Fibroblast of skin of scalp (primary cell): ENCODE measurements around the gene AQP5.
A peak's percentile ranks its signal among the peaks of the same experiment; 100 is the strongest.

ENCODE experiments used
- DNase-seq: peaks from one replicate; pipeline ENCODE4 v3.0.0-alpha.2; 2013

Gene AQP5

DNA sequence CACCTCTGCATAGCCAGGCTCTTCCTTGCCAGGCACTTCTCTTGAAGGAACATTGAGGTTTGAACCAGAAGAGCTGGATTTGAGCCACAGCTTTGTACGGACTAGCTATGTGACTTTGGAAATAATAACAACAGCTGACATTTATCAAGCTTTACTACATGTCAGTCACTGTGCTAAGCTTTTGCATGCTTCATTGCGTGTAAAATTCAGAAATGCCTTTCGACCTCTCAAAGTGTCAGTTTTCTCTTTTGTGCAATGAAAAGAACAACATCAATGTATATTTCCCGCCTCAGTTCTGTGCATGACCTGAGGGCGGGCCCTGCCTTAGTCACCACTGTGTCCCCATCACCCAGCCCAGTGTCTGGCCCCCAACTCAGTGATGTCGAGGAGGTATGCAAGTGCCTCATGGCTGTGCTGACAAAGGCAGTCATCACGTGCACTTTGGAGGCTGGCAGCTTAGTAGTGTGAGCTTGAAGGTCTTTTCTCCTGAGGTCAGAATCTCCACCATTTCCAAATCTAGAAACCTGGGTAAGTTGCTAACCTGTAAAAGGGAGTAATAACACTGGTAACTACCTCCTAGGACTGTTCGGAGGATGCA lies 29.0 kb upstream of the AQP5 start:
- DNase-seq: no peak

DNA sequence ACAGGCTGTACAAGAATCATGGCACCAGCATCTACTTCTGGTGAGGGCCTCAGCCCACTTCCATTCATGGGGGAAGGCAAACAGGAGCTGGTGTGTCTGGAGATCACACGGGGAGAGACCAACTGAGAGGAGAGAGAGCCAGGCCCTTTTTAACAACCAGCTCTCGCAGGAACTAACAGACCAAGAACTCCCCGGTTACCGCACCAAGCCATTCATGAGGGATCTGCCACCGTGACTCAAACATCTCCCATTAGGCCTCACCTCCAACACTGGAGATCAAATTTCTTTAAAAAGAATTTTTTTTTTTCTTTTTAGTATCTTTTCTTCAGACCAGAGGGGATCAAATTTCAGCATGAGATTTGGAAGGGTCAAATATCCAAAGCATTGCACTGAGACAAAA lies 27.9 kb upstream of the AQP5 start:
- peak; percentile 26 for DNase-seq

DNA sequence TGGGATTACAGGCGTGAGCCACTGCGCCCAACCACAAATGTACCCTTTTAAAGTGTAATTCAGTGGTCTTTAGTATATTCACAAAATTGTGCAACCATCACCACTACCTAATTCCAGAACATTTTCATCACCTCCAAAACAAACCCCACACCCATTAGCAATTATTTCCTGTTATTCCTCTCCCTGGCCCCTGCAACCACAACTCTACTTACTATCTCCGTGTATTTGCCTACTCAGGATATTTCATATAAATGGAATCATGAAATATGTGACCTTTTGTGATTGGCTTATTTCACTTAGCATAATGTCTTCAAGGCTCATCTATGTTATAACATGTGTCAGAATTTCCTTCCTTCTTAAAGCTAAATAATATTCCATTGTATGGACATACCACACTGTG lies 27.2 kb upstream of the AQP5 start:
- DNase-seq: no peak

DNA sequence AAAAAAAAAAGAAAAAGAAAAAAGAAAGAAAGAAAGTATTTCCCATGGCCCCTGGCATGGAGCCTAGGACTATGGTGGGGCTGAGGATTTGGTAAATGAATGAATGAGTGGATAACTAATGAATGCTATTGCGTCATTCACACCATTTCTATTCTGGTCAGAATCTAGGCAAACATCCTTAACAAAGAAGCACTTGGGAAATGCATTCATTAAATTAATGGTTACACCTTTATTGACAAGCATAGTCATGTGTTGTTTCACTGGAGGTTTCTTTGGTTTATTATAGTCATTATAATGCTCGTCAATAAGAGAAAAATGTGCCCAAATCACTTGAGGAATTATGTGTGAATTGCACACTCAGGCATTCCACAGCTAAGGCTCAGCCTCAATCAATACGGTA lies 24.7 kb upstream of the AQP5 start:
- DNase-seq: no peak

DNA sequence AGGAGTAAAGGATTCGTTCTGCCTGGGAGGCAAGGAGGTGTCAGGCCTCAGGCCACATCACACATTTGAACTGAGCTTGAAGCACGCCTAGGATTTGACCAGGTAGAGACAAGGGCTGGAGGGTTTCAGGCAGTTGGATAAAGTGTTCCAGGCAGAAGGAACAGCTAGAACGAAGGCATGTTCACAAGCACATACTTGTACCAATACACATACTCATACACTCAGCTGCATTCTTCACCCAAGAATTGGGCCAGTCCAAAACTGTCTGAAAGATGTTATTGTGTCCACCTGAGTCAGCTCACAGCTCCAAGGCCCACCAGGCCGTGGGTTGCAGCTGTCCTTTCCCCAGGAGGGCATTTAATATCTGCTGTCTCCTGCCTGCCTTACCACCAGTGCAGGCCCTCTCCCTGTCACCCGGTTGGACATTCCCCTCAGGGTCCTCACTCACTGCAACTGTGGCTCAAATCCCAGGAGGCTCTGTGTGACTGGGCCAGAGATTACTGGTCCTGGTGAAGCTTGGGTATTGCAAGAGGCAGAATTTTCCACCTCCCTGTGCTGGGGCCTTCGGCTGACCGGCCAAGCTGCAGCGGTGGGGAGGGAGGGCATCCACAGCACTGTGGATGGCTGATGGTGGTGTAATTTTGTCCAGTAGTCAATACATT lies 23.9 kb upstream of the AQP5 start:
- DNase-seq: no peak

DNA sequence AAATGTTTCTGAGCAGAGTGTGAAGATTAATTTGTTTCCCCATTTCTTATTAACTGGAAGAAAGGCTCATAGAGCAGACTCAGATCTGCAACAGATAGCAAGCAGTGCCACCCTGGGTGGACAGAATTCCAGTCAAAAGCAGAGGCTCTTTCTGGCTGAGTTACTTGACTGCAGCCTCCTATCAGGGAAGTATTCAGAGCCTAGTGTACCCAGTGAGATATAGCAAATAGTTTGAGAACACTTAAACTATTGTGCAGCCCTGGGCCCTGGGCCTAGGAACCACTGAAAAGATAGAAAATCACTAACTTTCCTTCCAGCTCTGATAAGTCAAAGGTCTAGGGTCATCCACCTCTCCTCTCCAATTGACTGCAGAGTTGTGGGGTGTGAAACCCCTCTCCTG lies 22.4 kb upstream of the AQP5 start:
- no peak for DNase-seq

DNA sequence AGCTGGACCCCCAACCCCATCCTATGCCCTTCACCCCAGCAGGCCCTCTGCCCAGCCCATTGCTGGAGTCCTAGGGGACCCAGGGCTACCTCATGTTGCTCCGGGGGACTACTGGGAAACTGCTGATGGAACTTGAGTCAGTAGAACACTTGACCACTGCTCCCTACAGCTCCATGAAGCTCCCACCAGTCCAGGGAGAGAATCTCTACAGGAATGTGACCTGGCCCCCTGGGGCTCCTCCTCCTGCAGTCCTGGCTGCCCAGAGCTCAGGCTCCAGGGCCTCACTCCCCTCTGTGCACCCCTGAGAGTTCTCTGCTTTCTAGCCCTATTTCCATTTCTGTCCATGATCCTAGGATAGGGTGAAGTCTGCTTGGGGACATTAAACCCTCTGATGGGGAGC lies 22.0 kb upstream of the AQP5 start:
- no peak for DNase-seq

DNA sequence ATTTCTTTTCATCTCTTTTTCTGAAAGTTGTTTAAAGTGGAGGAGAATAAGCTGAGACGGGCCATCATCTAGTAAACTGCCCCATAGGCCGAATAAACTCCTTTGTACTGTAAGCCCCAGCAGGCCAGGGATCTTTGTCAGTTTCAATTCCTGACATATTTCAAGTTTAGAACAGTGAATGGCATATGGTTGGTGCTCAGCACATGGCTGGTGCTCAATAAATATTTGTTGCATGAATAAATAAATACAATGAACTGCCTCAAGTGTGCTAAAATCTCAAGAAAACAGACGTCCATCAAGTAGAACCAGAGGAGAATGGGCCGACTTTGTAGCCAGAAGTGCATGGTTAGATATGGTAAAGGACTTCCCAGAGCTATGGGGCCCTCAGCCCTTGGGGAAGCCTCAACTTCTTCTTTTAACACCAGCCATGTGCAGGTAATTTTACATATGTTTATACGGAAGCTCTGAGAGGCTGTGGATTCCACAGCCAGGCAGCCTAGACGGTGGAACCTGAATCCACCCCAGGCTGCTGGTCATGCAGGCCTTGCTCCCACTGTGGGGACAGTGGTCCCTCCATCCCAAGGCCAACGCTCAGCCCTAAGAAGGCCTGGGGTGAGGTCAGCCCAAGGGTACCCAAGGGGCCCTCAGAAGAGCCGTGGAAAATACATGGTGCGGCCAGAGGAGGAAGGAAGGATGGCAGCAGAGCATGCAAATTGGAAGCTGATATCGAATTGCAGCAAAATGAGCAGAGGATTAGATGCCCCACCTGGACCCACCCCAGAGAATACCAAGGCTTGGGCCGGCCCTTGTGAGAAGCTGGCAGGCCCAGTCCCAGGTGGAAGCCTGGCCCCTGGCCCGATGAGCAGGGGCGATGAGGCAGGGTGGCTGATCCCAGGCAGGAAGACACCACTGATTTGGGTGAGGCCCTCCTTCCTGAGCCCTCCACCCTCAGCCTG lies 19.8 kb upstream of the AQP5 start:
- no peak for DNase-seq

DNA sequence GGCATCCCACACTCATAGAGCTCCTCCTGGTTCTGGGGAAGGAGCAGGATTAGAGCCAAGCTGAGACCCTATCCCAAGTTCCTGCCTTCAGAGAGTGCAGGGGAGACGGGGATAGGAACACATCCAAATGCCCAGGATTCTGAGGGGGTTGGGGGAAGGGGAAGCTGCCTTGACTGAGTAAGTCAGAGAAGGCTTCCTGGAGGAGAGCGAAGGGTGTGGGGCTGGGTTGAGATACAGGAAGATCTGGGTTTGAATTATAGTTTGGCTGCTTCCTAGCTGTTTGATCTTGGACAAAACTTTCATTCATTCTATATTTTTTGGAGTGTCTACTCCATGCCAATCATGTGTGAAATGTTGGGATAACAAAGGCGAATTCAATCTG lies 19.2 kb upstream of the AQP5 start:
- DNase-seq: no peak

DNA sequence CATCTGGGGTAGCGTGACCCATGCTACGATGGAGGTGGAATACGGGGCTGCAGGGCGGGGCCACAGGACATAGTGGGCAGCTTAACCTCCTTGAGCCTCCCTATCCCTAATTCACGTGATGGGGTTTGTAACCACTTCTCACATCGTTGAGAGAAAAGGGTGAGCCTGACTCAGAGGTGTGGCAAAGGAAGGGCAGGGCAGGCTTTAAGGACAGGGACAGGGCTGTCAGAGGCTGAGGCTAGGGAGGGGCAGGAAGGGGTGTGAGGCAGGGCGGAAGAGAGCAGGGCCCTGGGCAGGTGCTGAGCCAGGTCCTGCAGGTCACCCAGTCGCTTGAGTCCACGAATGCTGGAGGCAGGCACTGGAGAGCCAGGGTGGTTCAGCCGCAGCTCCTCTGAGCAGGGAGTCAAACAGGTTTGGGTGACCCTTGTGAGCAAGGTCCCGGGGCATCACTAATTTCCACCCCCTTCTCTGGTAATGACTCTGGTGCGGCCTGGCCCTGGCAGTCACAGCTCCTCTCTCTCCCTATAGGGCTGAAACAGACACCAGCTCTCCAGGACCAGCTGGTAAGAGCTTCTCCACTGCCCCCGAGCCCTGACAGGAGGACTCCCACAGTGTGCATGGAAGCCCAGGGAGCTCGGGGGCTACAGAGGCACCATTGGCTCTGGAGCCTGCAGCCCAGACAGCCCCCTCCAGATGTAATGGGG lies 18.6 kb upstream of the AQP5 start:
- no peak for DNase-seq

DNA sequence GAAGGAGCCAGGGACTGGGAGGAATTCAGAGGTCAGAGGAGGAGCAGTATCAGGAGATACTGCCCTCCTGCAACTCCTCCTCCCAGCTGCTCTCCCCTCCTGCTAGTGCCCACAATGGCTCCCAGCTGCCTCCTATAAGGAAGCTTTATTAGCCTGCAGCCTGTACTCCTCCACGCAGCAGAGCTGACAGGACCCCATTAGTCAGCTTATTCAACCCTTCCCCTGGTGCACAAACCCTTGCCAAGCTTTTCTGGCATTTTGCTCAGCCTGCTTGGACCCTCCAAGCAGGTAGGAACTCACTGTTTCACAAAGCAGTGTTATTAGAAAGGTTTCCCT lies 18.1 kb upstream of the AQP5 start:
- DNase-seq: no peak

DNA sequence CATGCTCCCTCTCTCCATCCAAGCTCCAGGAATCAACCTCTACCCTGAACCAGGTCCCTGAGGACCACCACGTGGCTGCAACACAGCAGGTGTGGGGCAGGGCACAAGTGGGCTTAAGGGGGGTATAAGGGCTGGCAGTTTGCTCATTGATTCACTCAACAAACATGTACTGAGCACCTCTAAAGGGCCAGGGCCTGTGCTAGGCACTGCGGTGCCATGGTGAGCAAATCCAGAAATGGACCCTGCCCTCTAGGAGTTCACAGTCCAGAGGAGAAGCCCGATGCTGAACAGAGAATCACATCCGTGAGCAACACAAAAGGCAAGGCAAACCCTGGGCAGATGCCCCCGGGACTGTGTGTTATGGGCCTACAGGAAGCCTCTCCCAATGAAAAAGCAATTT lies 17.6 kb upstream of the AQP5 start:
- DNase-seq: no peak

DNA sequence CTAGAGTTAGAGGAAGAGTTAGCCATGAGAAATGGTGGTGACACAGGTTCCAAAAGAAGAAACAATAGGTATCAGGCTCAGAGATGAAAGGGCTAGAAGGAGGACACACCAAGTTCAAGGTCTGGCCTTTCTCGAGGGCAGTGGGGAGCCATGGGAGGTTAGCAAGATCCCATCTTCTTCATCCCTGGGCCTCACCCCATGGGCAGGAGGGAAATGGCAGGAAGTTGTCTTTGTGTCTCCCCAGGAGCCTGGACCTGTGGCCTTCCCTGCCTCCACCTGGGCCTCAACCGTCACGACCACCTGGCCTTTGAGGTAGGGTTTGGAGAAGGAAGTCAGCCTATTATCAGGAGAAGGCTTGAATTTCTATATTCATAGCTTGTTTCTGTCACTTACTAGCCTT lies 17.0 kb upstream of the AQP5 start:
- DNase-seq: no peak

DNA sequence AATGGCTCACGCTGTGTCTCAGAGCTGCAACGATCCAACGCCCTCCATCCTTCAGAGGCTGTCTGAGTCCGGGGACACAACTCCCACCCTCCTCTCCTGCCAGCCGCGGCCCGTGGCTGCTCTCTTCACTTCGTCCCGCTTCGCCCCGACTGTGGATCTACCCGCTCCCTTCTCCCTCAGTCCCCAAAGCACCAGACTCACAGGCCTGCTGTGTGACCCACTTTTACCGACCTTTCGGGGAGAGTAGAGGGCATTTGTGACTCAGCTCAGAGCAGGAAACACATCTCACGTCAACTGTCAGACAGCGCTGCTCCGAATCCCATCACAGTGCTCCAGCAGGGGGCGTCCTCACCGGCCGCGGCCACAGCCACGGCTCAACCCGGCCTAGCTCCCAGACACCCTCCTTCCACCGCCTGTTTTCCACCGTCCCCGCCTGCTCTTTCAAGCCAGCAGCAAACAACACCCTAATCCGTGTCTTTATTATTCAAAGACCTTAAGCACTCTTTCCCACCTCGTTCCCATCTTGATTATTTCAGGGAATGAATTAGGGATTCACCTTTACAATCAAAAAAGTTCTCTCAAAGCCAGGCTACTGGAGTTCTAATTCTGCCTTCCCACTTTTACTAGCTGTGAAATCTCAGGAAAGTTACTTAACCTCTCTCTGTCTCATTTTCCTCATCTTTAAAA lies 16.1 kb upstream of the AQP5 start:
- DNase-seq: peak; percentile 81

DNA sequence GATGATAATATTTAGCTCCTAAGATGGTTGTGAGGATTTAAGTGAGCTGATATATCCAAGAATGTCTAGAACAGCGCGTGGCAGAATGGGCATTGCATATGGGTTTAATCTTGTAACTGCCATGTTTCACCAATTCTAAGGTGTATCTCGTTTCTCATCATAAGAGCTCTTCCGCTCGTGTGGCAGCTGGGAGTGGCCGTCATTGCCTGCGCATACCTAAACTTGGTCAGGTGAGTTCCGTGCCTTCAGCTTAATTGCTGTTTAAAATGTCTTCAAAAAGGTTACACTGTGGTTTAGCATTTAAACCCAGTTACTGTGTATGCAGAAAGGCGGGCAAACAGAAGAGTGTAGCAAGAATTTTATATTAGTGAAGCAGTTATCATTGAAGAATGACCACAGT lies 15.6 kb upstream of the AQP5 start:
- no peak for DNase-seq

DNA sequence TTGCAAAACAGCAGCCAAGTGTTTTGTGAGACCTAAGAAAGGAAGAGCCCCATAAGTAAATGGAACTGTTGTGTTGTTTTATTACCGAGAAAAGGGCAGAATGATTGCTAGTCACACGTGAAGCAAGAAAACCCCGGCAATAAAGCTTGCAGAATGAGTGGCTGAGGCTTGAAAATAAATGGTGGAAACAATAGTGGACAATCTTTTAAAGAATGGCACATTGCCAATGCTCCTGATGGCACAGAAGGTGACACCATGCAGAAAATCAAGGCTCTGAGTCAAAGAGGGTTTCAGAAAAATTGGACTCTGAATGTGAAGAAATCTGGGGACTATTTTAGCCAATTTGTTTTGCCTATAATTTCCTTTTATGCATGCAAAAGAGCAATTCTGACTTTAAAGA lies 15.2 kb upstream of the AQP5 start:
- no peak for DNase-seq

DNA sequence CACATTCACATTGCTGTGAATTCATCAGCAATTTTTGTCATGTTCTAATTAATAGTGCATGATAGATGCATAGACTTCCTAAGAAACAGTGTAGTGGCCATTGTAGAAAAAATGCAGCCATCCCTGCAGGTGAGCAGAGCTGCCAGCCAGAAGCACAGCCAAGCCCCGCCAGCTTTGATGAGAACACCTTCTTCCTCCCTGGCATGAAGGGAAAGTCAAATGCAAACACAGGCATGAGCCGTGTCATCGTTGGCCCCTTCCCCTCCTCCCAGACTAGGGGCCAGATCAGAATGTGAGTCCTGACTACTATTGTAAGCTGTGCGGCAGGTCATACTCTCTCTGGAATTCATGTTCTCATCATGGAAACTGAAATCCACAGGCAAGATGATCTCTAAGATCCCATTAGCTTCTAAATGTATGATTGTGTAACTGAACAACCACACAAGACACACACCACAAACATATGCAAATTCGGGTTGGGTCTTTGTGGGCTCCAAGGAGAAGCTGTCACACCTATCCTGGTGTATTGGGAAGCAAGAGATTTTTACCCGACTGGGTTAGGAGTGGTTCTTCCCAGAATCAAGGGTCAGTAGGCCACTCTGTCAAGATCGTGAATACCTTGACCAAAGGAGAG lies 14.0 kb upstream of the AQP5 start:
- DNase-seq: no peak

DNA sequence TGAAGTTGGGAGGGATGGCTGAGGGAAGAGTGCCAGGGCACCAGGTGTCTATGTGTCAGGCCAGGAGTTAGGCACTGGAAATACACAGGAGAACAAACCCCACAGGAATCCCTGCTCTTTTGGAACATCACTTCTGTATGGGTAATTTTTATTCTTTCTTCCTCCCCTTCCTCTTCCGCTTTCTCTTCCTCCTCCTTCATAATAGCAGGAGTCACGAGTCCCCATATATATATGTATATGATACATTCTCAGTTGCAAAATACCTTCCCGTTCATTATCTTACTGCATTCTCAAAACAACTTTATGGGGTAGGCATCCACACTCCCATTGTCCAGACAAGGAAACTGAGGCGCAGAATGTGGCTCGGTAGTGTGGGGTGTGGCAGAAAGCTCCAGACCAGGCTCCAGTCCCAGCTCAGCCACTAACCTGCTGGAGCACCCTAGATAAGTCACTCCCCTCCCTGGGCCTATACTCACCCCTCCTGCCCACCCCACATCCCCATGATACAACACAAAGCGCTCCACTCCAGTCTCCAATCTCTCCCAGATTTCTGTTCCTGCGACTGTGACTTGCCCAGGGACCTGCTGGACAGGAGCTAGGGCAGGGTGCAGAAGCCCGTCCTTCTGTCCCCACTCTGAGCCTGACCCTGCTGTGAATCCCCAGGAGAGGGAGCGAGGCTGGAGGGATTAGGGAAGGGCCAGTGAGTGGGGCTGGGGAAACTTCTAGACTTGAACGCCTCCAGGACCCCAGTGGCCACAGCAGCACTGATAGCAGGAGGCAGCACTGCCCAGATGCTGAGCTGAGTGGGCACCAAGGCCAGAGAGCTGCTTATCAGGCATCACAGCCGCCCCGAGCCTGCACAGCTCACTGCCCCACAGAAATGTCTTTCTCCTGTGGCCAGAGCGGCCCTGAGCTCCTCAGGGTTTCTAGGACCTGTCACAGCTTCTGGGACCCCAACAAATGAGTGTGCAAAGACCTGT lies 12.5 kb upstream of the AQP5 start:
- DNase-seq: no peak

DNA sequence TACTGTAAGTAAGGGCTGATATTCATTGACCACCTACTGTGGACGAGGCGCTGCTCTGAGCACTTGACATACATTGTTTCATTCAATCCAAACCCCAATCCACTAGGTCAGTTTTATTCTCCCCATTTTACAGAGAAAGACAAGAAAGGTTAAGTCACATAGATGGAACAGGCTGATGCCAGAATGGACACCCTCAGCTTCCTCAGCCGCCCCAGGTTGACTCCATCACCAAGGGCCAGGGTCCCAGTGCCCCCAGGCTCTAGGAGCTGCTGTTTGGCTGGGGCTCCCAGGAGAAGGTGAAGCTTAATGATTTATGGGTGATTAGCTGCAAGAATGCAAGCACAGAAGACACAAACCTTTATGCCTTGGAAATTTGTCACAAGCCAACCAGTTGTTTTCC lies 11.8 kb upstream of the AQP5 start:
- no peak for DNase-seq

DNA sequence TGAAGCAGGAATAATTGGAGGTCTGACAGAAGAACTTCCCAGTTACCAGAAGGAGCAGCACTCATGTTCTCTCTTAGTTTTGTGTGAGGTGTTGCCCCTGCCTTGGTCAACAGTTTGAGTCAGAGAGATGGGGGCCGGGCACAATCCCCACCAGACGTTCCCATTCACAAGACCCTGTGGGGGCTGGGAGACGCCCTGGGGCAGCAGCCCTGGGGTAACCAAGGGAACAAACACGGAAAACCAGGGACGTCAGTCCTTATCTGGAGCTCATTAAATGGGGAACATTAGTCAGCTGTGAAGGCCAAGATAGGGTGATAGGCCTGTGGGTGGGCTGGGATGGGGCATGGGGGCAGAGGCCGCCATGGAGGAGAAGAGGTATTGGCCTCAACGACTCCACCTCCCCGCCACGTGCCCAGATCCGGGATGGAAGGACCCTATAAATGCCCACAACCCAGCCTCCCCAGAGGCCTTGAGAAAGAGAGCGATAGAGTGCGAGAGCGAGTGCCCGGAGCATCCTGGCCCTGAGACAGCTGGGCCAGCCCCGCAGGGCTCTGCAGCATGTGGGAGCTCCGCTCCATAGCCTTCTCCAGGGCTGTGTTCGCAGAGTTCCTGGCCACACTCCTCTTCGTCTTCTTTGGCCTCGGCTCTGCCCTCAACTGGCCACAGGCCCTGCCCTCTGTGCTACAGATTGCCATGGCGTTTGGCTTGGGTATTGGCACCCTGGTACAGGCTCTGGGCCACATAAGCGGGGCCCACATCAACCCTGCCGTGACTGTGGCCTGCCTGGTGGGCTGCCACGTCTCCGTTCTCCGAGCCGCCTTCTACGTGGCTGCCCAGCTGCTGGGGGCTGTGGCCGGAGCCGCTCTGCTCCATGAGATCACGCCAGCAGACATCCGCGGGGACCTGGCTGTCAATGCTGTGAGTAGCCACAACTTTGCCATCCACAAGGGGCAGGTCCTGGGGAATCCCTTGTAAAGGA lies 11.1 kb upstream of the AQP5 start, which contains the start of gene AQP2:
AQP2 (plus strand) TSS at position 465 of the 979 bp plus-strand sequence; CDS start at position 559, 94 bp downstream.
- no peak for DNase-seq
